H1 (cell line): ENCODE data around the gene ZNF777. TPM values are rescaled to one million over a fixed set of nuclear protein-coding genes. Genes with fewer than 3 reads are reported as not detected.

Experiments used
- CTCF ChIA-PET: fragments of 300-600 bp; sonication (Branson Sonifier 250); formaldehyde crosslinking; loops from one replicate; lab custom pipeline; 2021; ENCODE audit not compliant: partially characterized antibody; lab: Charles Lee
- POLR2A ChIA-PET: fragments of 300-600 bp; sonication (Branson Sonifier 250); formaldehyde crosslinking; loops from one replicate; lab custom pipeline; 2021; ENCODE audit warnings: inconsistent platforms; ENCODE audit not compliant: partially characterized antibody; lab: Charles Lee
- DNase-seq, 2 experiments: peaks; one replicate each; pipeline versions ENCODE4 v3.0.0 to v3.0.0-alpha.2; 2010 to 2022; ENCODE audit warnings: low spot score in 2 of 2, low read depth in 1 of 2, mixed read lengths in 1 of 2
- FAIRE-seq: peaks from 2 replicates; lab custom pipeline; 2011; peaks lifted over from hg19 to GRCh38; lab: Jason Lieb, UNC
- H2AFZ ChIP-seq: 2 replicates; pipeline ENCODE4 v1.8.1; 2012; ENCODE audit warnings: low read length, inconsistent platforms
- H2AK5ac ChIP-seq: 2 replicates; pipeline ENCODE4 v1.6.1; 2013; ENCODE audit warnings: low read depth, low read length
- H2BK120ac ChIP-seq: replicated peaks from 2 replicates; pipeline ENCODE3; 2013; ENCODE audit warnings: low read depth, low read length, inconsistent platforms
- H2BK12ac ChIP-seq: 2 replicates; pipeline ENCODE4 v1.6.1; 2013; ENCODE audit warnings: low read depth, low read length
- H2BK15ac ChIP-seq: 2 replicates; pipeline ENCODE4 v1.6.1; 2013; ENCODE audit warnings: low read length
- H2BK20ac ChIP-seq: 2 replicates; pipeline ENCODE4 v1.6.1; 2013; ENCODE audit warnings: low read length
- H2BK5ac ChIP-seq: 2 replicates; pipeline ENCODE4 v1.6.1; 2013; ENCODE audit warnings: low read depth, low read length
- H3K14ac ChIP-seq: 2 replicates; pipeline ENCODE4 v1.6.1; 2013; ENCODE audit warnings: inconsistent platforms; ENCODE audit not compliant: insufficient read length
- H3K18ac ChIP-seq: 2 replicates; pipeline ENCODE4 v1.6.1; 2013; ENCODE audit warnings: low read length; ENCODE audit errors: extremely low read depth
- H3K23ac ChIP-seq: 2 replicates; pipeline ENCODE4 v1.6.1; 2013; ENCODE audit warnings: inconsistent platforms; ENCODE audit not compliant: insufficient read length
- H3K23me2 ChIP-seq: 2 replicates; pipeline ENCODE4 v1.6.1; 2013; ENCODE audit warnings: low read depth, low read length
- H3K27ac ChIP-seq: 2 replicates; pipeline ENCODE4 v1.6.1; 2011; ENCODE audit warnings: low read depth, low read length, inconsistent platforms
- H3K27me3 ChIP-seq, 4 experiments: replicated peaks in 1 of 4; 1 replicate in 1 of 4; 2 replicates in 3 of 4; pipeline versions ENCODE4 v1.6.1 to v1.8.1; 2011 to 2013; ENCODE audit warnings: low read length in 3 of 4, mild to moderate bottlenecking in 3 of 4, inconsistent platforms in 2 of 4, mixed read lengths in 2 of 4, moderate library complexity in 1 of 4; ENCODE audit not compliant: control insufficient read depth in 3 of 4, insufficient read depth in 3 of 4; ENCODE audit errors: extremely low read depth in 1 of 4
- H3K36me3 ChIP-seq, 4 experiments: 2 replicates each; pipeline versions ENCODE4 v1.6.1 to v1.8.1; 2011 to 2013; ENCODE audit warnings: mild to moderate bottlenecking in 4 of 4, low read length in 3 of 4, moderate library complexity in 2 of 4, control low read depth in 1 of 4, inconsistent platforms in 1 of 4; ENCODE audit not compliant: insufficient read depth in 4 of 4, control insufficient read depth in 2 of 4
- H3K4ac ChIP-seq: replicated peaks from 2 replicates; pipeline ENCODE3; 2013; ENCODE audit warnings: low read length, low read depth, mixed read lengths, inconsistent platforms; ENCODE audit not compliant: insufficient read length
- H3K4me1 ChIP-seq, 4 experiments: replicated peaks in 1 of 4; 1 replicate in 1 of 4; 2 replicates in 3 of 4; pipeline versions ENCODE4 v1.6.1 to v1.8.1; 2011 to 2013; ENCODE audit warnings: low read length in 3 of 4, inconsistent platforms in 2 of 4, mixed read lengths in 1 of 4; ENCODE audit not compliant: insufficient read depth in 4 of 4, control insufficient read depth in 3 of 4
- H3K4me2 ChIP-seq, 2 experiments: 2 replicates each; pipeline versions ENCODE4 v1.6.1 to v1.8.1; 2011 to 2013; ENCODE audit warnings: low read depth in 2 of 2, low read length in 2 of 2, control low read depth in 1 of 2, inconsistent platforms in 1 of 2, mild to moderate bottlenecking in 1 of 2; ENCODE audit not compliant: insufficient read depth in 1 of 2
- H3K4me3 ChIP-seq, 4 experiments: fragments of 200-600, 300-600 bp in 1 of 4; sonication (generic), shearing (Covaris generic), sonication (Bioruptor Twin) in 1 of 4; 2 replicates each; pipeline versions ENCODE4 v1.5.1 to v1.8.1; 2011 to 2016; ENCODE audit warnings: low read length in 4 of 4, low read depth in 3 of 4, control low read depth in 2 of 4, inconsistent platforms in 2 of 4, mild to moderate bottlenecking in 2 of 4, mixed read lengths in 1 of 4, moderate library complexity in 1 of 4; ENCODE audit not compliant: insufficient read depth in 2 of 4; ENCODE audit errors: extremely low read depth in 1 of 4
- H3K56ac ChIP-seq: replicated peaks from 2 replicates; pipeline ENCODE3; 2013; ENCODE audit warnings: low read depth, mild to moderate bottlenecking, mixed read lengths, low read length, inconsistent platforms; ENCODE audit not compliant: insufficient read length
- H3K79me1 ChIP-seq: 2 replicates; pipeline ENCODE4 v1.6.1; 2013; ENCODE audit warnings: low read depth, low read length, control low read depth
- H3K79me2 ChIP-seq, 2 experiments: 2 replicates each; pipeline versions ENCODE4 v1.6.1 to v1.8.1; 2012 to 2013; ENCODE audit warnings: low read length in 2 of 2, mild to moderate bottlenecking in 2 of 2, inconsistent platforms in 1 of 2; ENCODE audit not compliant: insufficient read depth in 2 of 2, control insufficient read depth in 1 of 2
- H3K9ac ChIP-seq, 4 experiments: replicated peaks in 1 of 4; 1 replicate in 1 of 4; 2 replicates in 3 of 4; pipeline versions ENCODE4 v1.6.1 to v1.8.1; 2011 to 2013; ENCODE audit warnings: low read depth in 3 of 4, low read length in 3 of 4, control low read depth in 2 of 4, mild to moderate bottlenecking in 2 of 4, moderate library complexity in 2 of 4, inconsistent platforms in 1 of 4; ENCODE audit errors: extremely low read depth in 1 of 4
- H3K9me3 ChIP-seq, 2 experiments: 2 replicates each; pipeline versions ENCODE4 v1.6.1 to v1.8.1; 2012 to 2013; ENCODE audit warnings: mild to moderate bottlenecking in 2 of 2, moderate library complexity in 2 of 2, control low read depth in 1 of 2, inconsistent platforms in 1 of 2, low read depth in 1 of 2, low read length in 1 of 2, mixed read lengths in 1 of 2; ENCODE audit not compliant: insufficient read depth in 2 of 2
- H4K20me1 ChIP-seq, 2 experiments: replicated peaks in 1 of 2; 2 replicates each; pipeline versions ENCODE3 to v1.8.1; 2011 to 2013; ENCODE audit warnings: inconsistent platforms in 2 of 2, low read length in 2 of 2, mild to moderate bottlenecking in 1 of 2; ENCODE audit not compliant: insufficient read depth in 2 of 2, control insufficient read depth in 1 of 2
- H4K5ac ChIP-seq: 2 replicates; pipeline ENCODE4 v1.6.1; 2013; ENCODE audit warnings: low read length, low read depth, mixed read lengths, inconsistent platforms; ENCODE audit not compliant: insufficient read length
- H4K8ac ChIP-seq: 2 replicates; pipeline ENCODE4 v1.8.0; 2013; ENCODE audit warnings: mild to moderate bottlenecking, moderate library complexity, low read length, inconsistent platforms; ENCODE audit not compliant: insufficient read depth; ENCODE audit errors: extremely low read depth
- H4K91ac ChIP-seq: replicated peaks from 2 replicates; pipeline ENCODE3; 2013; ENCODE audit warnings: low read length, mixed read lengths, inconsistent platforms; ENCODE audit not compliant: insufficient read length
- POLR2AphosphoS5 ChIP-seq: IDR thresholded peaks from 2 replicates; pipeline ENCODE4 v1.6.1; 2011; ENCODE audit warnings: low read depth, low read length
- RXRA ChIP-seq: IDR thresholded peaks from 2 replicates; pipeline ENCODE4 v1.6.1; 2011; ENCODE audit warnings: low read depth, mild to moderate bottlenecking, low read length, moderate library complexity; ENCODE audit not compliant: insufficient read depth
- SIRT6 ChIP-seq: IDR thresholded peaks from one replicate; pipeline ENCODE4 v1.7.1; 2012; ENCODE audit warnings: low read length, inconsistent platforms
- TAF1 ChIP-seq: IDR thresholded peaks from 2 replicates; pipeline ENCODE4 v1.6.1; 2011; ENCODE audit warnings: mild to moderate bottlenecking, low read depth, low read length
- TBP ChIP-seq: IDR thresholded peaks from 2 replicates; pipeline ENCODE4 v1.6.1; 2011; ENCODE audit warnings: low read depth, low read length, improper control_type of control experiment
- WGBS, 2 experiments: shearing (Covaris generic) in 1 of 2; methylation state at CpG; one replicate each; pipeline versions ENCODE4 v1.1.6 to v1.1.7; 2013 to 2015; ENCODE audit warnings: low lambda C conversion rate in 2 of 2, mixed read lengths in 2 of 2, inconsistent platforms in 1 of 2, low coverage in 1 of 2, missing lambda C conversion rate in 1 of 2; ENCODE audit not compliant: insufficient replicate concordance in 2 of 2, insufficient coverage in 1 of 2, insufficient read length in 1 of 2; ENCODE audit errors: extremely low coverage in 1 of 2, missing lambda C conversion rate in 1 of 2; 5-methylcytosine and 5-hydroxymethylcytosine counted together
- polyA plus RNA-seq, 7 experiments: library from polyadenylated mRNA; depleted of rRNA in 3 of 7; stranded (reverse) in 5 of 7; unstranded in 2 of 7; fragments of >200 nt in 5 of 7; fragments of 200-250 nt in 2 of 7; gene quantifications; 1 replicate in 5 of 7; 2 replicates in 1 of 7; 4 replicates in 1 of 7; pipeline versions ENCODE4 v1.2.1 to v1.2.3, GENCODE V29; 2011 to 2013; ENCODE audit warnings: missing spikeins in 2 of 7, mixed read lengths in 2 of 7
- total RNA-seq: library from RNA; stranded (reverse); fragmentation: NEBNext Ultra II Directional; extraction: Animal tissue kit (Norgen Biotek cat#: 25700); gene quantifications from 2 replicates; pipeline ENCODE4 v1.2.1, GENCODE V29; 2021

ZNF777 gene
- total and polyA plus RNA-seq, 2 of the 8 experiments (the other 6 are each of a cell fraction or from before 2014, with no cell fraction given), result 8.0 to 10.1 TPM

- H2BK20ac ChIP-seq, result no peak overlapping the region
- H2BK120ac ChIP-seq, result no peak overlapping the region
- no peak overlapping the region for H2AFZ ChIP-seq
- 89% methylated on average over 13 of the region's 13 CpGs; no CpG with 5 or more reads in 1 of the 2 experiments for WGBS, 2 experiments
- H2BK5ac ChIP-seq, result no peak overlapping the region
- no peak overlapping the region for H3K14ac ChIP-seq
- no peaks in the 10 kb centered on the region; a peak in 1 of 4 replicates for H3K79me2 ChIP-seq
- H3K9me3 ChIP-seq, result peaks cover 0 to 3% of the 10 kb centered on the region in 2 experiments; a peak in 1 of 4 replicates
- H2BK12ac ChIP-seq, result no peak overlapping the region
- DNase-seq, result no peak
- H4K5ac ChIP-seq, result no peak overlapping the region
- no peak overlapping the region for H3K18ac ChIP-seq
- H3K79me1 ChIP-seq, result no peaks in the 10 kb centered on the region
- peaks cover 0 to 3% (median under 1%) of the 10 kb centered on the region in 4 experiments; a peak in 2 of 7 replicates for H3K27me3 ChIP-seq
- no peaks in the 10 kb centered on the region for H4K20me1 ChIP-seq
- H3K36me3 ChIP-seq, result no peaks in the 10 kb centered on the region
- H2BK15ac ChIP-seq, result no peak overlapping the region
- H3K56ac ChIP-seq, result no peak overlapping the region
- H3K4ac ChIP-seq, result no peak overlapping the region
- no peak overlapping the region for H3K9ac ChIP-seq
- FAIRE-seq, result no peak
- no peak overlapping the region for H4K8ac ChIP-seq
- H2AK5ac ChIP-seq, result no peak overlapping the region
- H3K4me1 ChIP-seq, result no peaks in the 10 kb centered on the region
- POLR2A ChIA-PET, result no interaction called here
- no peak overlapping the region for H4K91ac ChIP-seq
- H3K23me2 ChIP-seq, result 0 out of 2 replicates have a peak, but pooled peaks cover 3% of the 10 kb centered on the region
- H3K4me3 ChIP-seq, result no peak overlapping the region
- H3K23ac ChIP-seq, result no peak overlapping the region
- no peak overlapping the region for H3K27ac ChIP-seq
- CTCF ChIA-PET, result interaction anchor here (0.7 to 1.7 kb wide), 4 partner anchors 14 to 123 kb away, joined by 3 to 5 read pairs (median 4); no protein-coding TSS in a partner anchor
- no peak overlapping the region for H3K4me2 ChIP-seq
- TF ChIP-seq TAF1 (no peak), SIRT6 (no peak), TBP (no peak), POLR2AphosphoS5 (no peak), RXRA (no peak)
These were observed 40.8 kb upstream of the ZNF777 start for GRCh38 chr7:149501651-149502050.
